ENCODE measurements around the gene NELL2. TPM values are rescaled to one million over a fixed set of nuclear protein-coding genes. Genes with fewer than 3 reads are reported as not detected.

The NELL2 gene
- polyA plus RNA-seq, 2 donors = 0.44 to 0.63 TPM

DNA sequence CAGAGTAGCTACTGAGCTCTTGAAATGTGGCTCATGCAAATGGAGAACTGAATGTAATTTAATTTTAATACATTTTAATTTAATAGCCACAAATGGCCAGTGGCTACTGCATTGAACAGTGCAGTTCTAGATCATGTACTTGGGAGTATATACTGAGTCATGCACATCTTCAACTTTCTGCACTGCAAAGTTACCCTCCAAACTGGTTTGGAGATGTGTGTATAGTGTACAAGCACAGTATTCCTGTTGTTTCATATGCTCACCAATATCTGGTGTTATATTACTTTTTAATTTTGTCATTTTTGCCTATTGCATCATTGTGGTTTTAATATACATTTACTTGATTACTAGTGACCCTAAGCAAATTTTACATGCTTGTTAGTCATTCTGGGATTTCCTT, 372.8 kb downstream of the NELL2 start:
- Histone ChIP-seq H3K9me3 (ENCODE audit: control insufficient read depth in 2 of 2, insufficient read depth in 1 of 2, low read depth in 1 of 2, low read length in 1 of 2) (no peaks in the 10 kb centered on the region), H3K27me3 (ENCODE audit: control insufficient read depth in 1 of 2, insufficient read depth in 2 of 2, low read length in 2 of 2) (no peaks in the 10 kb centered on the region), H3K4me3 (ENCODE audit: low read depth in 1 of 2, low read length in 2 of 2) (no peak overlapping the region), H3K4me1 (ENCODE audit: control insufficient read depth in 2 of 2, insufficient read depth in 2 of 2, low read length in 1 of 2) (no peaks in the 10 kb centered on the region), H3K36me3 (ENCODE audit: control insufficient read depth in 2 of 2, insufficient read depth in 2 of 2, low read length in 1 of 2) (no peaks in the 10 kb centered on the region), H3K27ac (ENCODE audit: low read depth in 2 of 2, low read length in 1 of 2) (no peak overlapping the region)

DNA sequence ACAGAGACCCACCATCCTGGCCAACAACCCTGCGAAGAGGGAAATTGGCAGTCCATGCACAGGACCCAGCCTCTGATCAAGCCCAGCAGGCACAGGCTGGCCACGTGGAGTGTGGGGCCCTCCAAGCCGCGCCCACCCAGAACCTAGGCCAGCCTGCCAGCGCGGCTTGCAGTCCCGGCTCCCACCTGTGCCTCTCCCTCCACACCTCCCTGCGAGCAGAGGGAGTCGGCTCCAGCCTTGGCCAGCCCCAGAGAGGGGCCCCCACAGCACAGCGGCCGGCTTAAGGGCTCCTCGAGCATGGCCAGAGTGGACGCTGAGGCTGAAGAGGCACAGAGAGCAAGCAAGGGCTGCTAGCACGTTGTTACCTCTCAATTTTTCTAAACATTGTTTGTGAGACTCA, 373.4 kb downstream of the NELL2 start:
- no peaks in the 10 kb centered on the region for H3K9me3 ChIP-seq (ENCODE audit: control insufficient read depth in 2 of 2, insufficient read depth in 1 of 2, low read depth in 1 of 2, low read length in 1 of 2)
- no peaks in the 10 kb centered on the region for H3K27me3 ChIP-seq (ENCODE audit: control insufficient read depth in 1 of 2, insufficient read depth in 2 of 2, low read length in 2 of 2)
- H3K27ac ChIP-seq (ENCODE audit: low read depth in 2 of 2, low read length in 1 of 2) = no peak overlapping the region
- WGBS, 2 donors = 81 to 82% methylated on average over 14 of the region's 14 CpGs
- H3K4me3 ChIP-seq (ENCODE audit: low read depth in 1 of 2, low read length in 2 of 2) = no peak overlapping the region
- H3K36me3 ChIP-seq (ENCODE audit: control insufficient read depth in 2 of 2, insufficient read depth in 2 of 2, low read length in 1 of 2) = no peaks in the 10 kb centered on the region
- no peaks in the 10 kb centered on the region for H3K4me1 ChIP-seq (ENCODE audit: control insufficient read depth in 2 of 2, insufficient read depth in 2 of 2, low read length in 1 of 2)

DNA sequence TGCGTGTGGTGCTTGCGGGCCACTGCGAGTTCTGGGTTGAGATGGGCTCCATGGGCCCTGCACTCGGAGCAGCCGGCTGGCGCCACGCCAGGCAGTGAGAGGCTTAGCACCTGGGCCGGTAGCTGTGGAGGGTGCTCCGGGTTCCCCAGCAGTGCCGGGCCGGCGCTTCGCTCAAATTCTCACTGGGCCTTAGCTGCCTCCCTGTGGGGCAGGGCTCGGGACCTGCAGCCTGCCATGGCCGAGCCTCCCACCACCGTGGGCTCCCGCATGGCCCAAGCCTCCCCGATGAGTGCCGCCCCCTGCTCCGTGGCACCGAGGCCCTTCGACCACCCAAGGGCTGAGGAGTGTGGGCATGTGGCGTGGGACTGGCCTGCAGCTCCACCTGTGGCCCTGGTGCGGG, 375.7 kb downstream of the NELL2 start:
- Histone ChIP-seq H3K9me3 (ENCODE audit: control insufficient read depth in 2 of 2, insufficient read depth in 1 of 2, low read depth in 1 of 2, low read length in 1 of 2) (no peaks in the 10 kb centered on the region), H3K27ac (ENCODE audit: low read depth in 2 of 2, low read length in 1 of 2) (no peak overlapping the region), H3K4me1 (ENCODE audit: control insufficient read depth in 2 of 2, insufficient read depth in 2 of 2, low read length in 1 of 2) (no peaks in the 10 kb centered on the region), H3K27me3 (ENCODE audit: control insufficient read depth in 1 of 2, insufficient read depth in 2 of 2, low read length in 2 of 2) (no peaks in the 10 kb centered on the region), H3K36me3 (ENCODE audit: control insufficient read depth in 2 of 2, insufficient read depth in 2 of 2, low read length in 1 of 2) (no peaks in the 10 kb centered on the region), H3K4me3 (ENCODE audit: low read depth in 1 of 2, low read length in 2 of 2) (no peak overlapping the region)
- WGBS, 2 donors = 96 to 97% methylated on average over 24 of the region's 24 CpGs

DNA sequence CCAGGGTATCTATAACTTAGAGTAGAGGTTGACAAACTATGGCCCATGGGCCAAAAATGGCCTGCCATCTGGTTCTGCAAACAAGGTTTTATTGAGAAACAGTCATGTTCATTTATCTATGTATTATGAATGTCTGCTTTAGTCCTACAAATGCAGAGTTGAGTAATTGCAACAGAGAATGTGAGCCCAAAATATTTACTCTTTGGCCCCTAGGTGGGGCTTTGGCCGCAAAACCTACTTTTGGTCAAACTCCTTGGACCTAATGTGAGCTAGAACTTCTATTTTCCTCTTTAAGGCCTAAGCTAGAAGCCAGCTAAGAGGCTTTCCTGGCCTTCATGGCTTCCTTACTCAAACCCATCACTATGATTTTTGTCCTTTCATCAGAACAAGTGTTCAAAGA, 379.1 kb downstream of the NELL2 start:
- H3K9me3 ChIP-seq (ENCODE audit: control insufficient read depth in 2 of 2, insufficient read depth in 1 of 2, low read depth in 1 of 2, low read length in 1 of 2) = no peaks in the 10 kb centered on the region

DNA sequence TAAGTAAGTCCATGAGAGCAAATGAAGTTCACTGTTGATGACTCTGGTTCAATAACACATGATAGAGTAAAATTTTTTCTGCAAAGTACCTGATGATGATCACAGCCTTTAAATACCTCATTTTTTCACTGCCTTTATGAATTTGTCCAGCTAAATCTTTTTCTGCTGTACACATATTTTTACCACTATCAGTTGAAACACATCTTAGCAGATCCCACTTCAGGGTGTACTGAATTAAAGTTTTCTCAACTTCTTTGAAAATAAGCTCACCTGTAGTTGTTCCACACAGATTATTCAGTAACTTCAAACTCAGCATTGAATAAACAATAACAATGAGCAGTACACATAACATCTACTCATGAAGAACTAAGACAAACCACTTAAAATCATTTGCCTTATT, 385.9 kb downstream of the NELL2 start:
- H3K27ac ChIP-seq (ENCODE audit: low read depth in 2 of 2, low read length in 1 of 2) = no peak overlapping the region
- no peak overlapping the region for H3K4me3 ChIP-seq (ENCODE audit: low read depth in 1 of 2, low read length in 2 of 2)
- no peaks in the 10 kb centered on the region for H3K9me3 ChIP-seq (ENCODE audit: control insufficient read depth in 2 of 2, insufficient read depth in 1 of 2, low read depth in 1 of 2, low read length in 1 of 2)
- no peaks in the 10 kb centered on the region for H3K4me1 ChIP-seq (ENCODE audit: control insufficient read depth in 2 of 2, insufficient read depth in 2 of 2, low read length in 1 of 2)
- no peaks in the 10 kb centered on the region for H3K36me3 ChIP-seq (ENCODE audit: control insufficient read depth in 2 of 2, insufficient read depth in 2 of 2, low read length in 1 of 2)
- H3K27me3 ChIP-seq (ENCODE audit: control insufficient read depth in 1 of 2, insufficient read depth in 2 of 2, low read length in 2 of 2) = no peaks in the 10 kb centered on the region

More for the DNA sequence above, 379.1 kb downstream of the NELL2 start:
- Histone ChIP-seq H3K27ac (ENCODE audit: low read depth in 2 of 2, low read length in 1 of 2) (no peak overlapping the region), H3K4me3 (ENCODE audit: low read depth in 1 of 2, low read length in 2 of 2) (no peak overlapping the region), H3K4me1 (ENCODE audit: control insufficient read depth in 2 of 2, insufficient read depth in 2 of 2, low read length in 1 of 2) (no peaks in the 10 kb centered on the region), H3K27me3 (ENCODE audit: control insufficient read depth in 1 of 2, insufficient read depth in 2 of 2, low read length in 2 of 2) (no peaks in the 10 kb centered on the region), H3K36me3 (ENCODE audit: control insufficient read depth in 2 of 2, insufficient read depth in 2 of 2, low read length in 1 of 2) (no peaks in the 10 kb centered on the region)
- 86 to 97% methylated on average over 1 of the region's 1 CpG for WGBS, 2 donors

DNA sequence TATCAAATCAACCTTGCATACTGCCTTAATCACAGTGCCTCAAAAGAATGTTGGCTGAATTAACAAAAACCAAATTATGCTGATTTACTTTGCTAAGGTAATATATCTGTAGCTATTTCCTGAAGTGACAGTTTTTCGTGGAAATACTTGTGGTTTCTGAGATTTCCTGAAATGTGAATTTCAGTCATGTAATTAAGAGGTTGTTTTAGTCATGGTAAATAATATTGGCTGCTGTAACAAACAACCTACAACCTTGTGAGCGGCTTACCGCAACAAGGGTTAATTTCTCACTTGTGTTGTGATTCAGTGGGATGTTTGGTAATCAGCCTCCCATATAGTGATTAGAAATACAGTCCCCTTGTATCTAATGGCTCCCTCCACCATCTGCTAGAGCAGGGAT, 387.9 kb downstream of the NELL2 start:
- Histone ChIP-seq H3K9me3 (ENCODE audit: control insufficient read depth in 2 of 2, insufficient read depth in 1 of 2, low read depth in 1 of 2, low read length in 1 of 2) (no peaks in the 10 kb centered on the region), H3K27me3 (ENCODE audit: control insufficient read depth in 1 of 2, insufficient read depth in 2 of 2, low read length in 2 of 2) (no peaks in the 10 kb centered on the region), H3K27ac (ENCODE audit: low read depth in 2 of 2, low read length in 1 of 2) (no peak overlapping the region), H3K36me3 (ENCODE audit: control insufficient read depth in 2 of 2, insufficient read depth in 2 of 2, low read length in 1 of 2) (no peaks in the 10 kb centered on the region), H3K4me3 (ENCODE audit: low read depth in 1 of 2, low read length in 2 of 2) (no peak overlapping the region), H3K4me1 (ENCODE audit: control insufficient read depth in 2 of 2, insufficient read depth in 2 of 2, low read length in 1 of 2) (no peaks in the 10 kb centered on the region)
- 81 to 82% methylated on average over 3 of the region's 3 CpGs for WGBS, 2 donors

DNA sequence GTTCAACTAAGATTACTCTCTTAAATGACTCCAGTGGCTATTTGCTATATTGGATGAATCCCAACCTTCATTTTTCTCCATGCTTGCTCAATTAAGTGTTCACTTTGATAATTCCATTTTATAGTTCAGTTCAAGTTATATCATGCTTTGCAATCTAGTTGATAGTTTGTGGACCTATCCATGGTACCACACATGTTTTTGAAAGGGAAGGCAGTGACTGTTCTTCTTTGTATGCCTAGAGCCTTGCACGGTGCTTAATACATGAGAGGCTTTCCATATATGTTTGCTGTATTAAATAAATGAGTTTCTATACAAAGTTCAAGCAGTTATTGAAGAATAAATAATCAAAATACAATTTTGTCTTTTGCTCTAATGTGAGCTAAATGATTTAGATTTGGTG, 391.3 kb downstream of the NELL2 start:
- no peaks in the 10 kb centered on the region for H3K4me1 ChIP-seq (ENCODE audit: control insufficient read depth in 2 of 2, insufficient read depth in 2 of 2, low read length in 1 of 2)
- no peak overlapping the region for H3K4me3 ChIP-seq (ENCODE audit: low read depth in 1 of 2, low read length in 2 of 2)
- 77 to 91% methylated on average over 1 of the region's 1 CpG for WGBS, 2 donors
- no peaks in the 10 kb centered on the region for H3K27me3 ChIP-seq (ENCODE audit: control insufficient read depth in 1 of 2, insufficient read depth in 2 of 2, low read length in 2 of 2)
- no peak overlapping the region for H3K27ac ChIP-seq (ENCODE audit: low read depth in 2 of 2, low read length in 1 of 2)
- no peaks in the 10 kb centered on the region for H3K36me3 ChIP-seq (ENCODE audit: control insufficient read depth in 2 of 2, insufficient read depth in 2 of 2, low read length in 1 of 2)
- H3K9me3 ChIP-seq (ENCODE audit: control insufficient read depth in 2 of 2, insufficient read depth in 1 of 2, low read depth in 1 of 2, low read length in 1 of 2) = no peaks in the 10 kb centered on the region

DNA sequence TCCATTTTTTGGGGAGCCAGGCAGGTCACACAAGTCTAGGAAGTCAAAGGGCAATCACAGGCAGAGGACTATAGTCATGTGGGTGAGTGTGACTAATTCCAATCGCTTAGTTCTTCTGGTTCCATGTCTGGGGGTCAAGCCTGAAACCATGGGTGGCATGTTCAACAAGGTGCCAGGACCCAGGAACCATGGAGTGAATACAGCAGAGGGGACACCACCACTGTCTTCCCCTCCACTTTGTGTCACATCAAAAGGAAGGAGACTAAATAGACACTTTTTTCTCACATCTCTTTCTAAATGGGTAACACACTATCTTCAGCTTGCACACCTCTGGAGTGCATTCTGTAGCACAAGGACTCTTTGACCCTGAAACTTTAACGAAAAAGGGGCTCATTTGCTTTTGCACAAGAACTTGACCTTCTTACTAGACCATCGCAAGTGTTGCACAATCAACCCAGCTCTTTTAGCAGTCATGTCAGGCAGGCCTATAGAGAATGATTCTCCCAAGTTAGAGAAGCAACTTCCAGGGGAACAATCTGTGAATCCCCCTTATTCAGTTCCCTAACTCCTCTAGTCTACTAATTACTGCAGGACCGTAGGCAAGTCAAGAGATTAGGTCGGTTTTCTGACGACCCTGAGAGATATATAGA, 398.7 kb downstream of the NELL2 start:
- 84 to 87% methylated on average over 6 of the region's 6 CpGs for WGBS, 2 donors
- H3K4me1 ChIP-seq (ENCODE audit: control insufficient read depth in 2 of 2, insufficient read depth in 2 of 2, low read length in 1 of 2) = no peaks in the 10 kb centered on the region
- H3K27ac ChIP-seq (ENCODE audit: low read depth in 2 of 2, low read length in 1 of 2) = no peak overlapping the region
- no peaks in the 10 kb centered on the region for H3K27me3 ChIP-seq (ENCODE audit: control insufficient read depth in 1 of 2, insufficient read depth in 2 of 2, low read length in 2 of 2)
- no peaks in the 10 kb centered on the region for H3K36me3 ChIP-seq (ENCODE audit: control insufficient read depth in 2 of 2, insufficient read depth in 2 of 2, low read length in 1 of 2)
- peaks cover 3 to 15% of the 10 kb centered on the region in 2 donors for H3K9me3 ChIP-seq (ENCODE audit: control insufficient read depth in 2 of 2, insufficient read depth in 1 of 2, low read depth in 1 of 2, low read length in 1 of 2)
- no peak overlapping the region for H3K4me3 ChIP-seq (ENCODE audit: low read depth in 1 of 2, low read length in 2 of 2)

DNA sequence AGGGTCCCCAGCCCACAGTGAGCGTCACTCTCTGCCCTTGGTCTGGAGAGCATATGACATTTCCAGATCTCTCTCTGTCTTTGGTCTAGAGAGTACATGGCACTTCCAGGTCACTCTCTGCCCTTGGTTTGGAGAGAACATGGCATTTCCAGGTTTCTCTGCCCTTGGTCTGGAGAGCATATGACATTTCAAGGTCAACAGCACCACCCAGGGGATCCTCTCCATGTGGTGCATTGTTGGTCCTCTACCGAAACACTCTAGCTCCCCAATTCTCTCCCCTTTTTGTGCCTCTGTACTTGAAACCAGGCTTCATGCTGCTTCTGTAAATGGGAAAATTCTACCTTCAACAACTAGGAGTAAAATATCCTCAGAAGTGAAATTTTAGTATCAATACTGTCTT, 399.4 kb downstream of the NELL2 start:
- Histone ChIP-seq H3K9me3 (ENCODE audit: control insufficient read depth in 2 of 2, insufficient read depth in 1 of 2, low read depth in 1 of 2, low read length in 1 of 2) (peaks cover 3 to 15% of the 10 kb centered on the region in 2 donors), H3K27me3 (ENCODE audit: control insufficient read depth in 1 of 2, insufficient read depth in 2 of 2, low read length in 2 of 2) (no peaks in the 10 kb centered on the region), H3K27ac (ENCODE audit: low read depth in 2 of 2, low read length in 1 of 2) (no peak overlapping the region), H3K4me3 (ENCODE audit: low read depth in 1 of 2, low read length in 2 of 2) (no peak overlapping the region), H3K36me3 (ENCODE audit: control insufficient read depth in 2 of 2, insufficient read depth in 2 of 2, low read length in 1 of 2) (no peaks in the 10 kb centered on the region), H3K4me1 (ENCODE audit: control insufficient read depth in 2 of 2, insufficient read depth in 2 of 2, low read length in 1 of 2) (no peaks in the 10 kb centered on the region)
- 85 to 94% methylated on average over 2 of the region's 2 CpGs for WGBS, 2 donors

DNA sequence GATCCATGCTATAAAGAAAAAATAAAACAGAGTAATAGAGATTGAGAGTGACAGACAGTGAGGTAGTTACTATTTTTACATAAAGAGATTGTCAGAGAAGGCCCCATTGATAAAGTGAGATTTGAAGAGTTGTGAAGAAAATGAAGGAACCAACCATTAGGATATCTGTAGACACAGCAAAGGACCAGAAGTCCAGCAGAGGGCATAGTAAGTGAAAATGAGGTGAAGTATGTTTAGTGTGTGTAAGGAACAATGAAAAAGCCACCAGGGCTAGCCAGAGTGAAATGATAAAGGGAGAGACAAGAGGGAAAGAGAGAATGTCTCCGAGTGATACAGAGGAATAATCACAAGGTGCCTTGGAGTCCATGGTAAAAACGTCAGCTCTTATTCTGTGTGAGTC, 411.0 kb downstream of the NELL2 start:
- no peak overlapping the region for H3K4me3 ChIP-seq (ENCODE audit: low read depth in 1 of 2, low read length in 2 of 2)
- H3K4me1 ChIP-seq (ENCODE audit: control insufficient read depth in 2 of 2, insufficient read depth in 2 of 2, low read length in 1 of 2) = no peaks in the 10 kb centered on the region

More for the DNA sequence above, 411.0 kb downstream of the NELL2 start:
- H3K27ac ChIP-seq (ENCODE audit: low read depth in 2 of 2, low read length in 1 of 2) = no peak overlapping the region
- 79 to 88% methylated on average over 2 of the region's 2 CpGs for WGBS, 2 donors
- no peaks in the 10 kb centered on the region for H3K36me3 ChIP-seq (ENCODE audit: control insufficient read depth in 2 of 2, insufficient read depth in 2 of 2, low read length in 1 of 2)
- no peaks in the 10 kb centered on the region for H3K27me3 ChIP-seq (ENCODE audit: control insufficient read depth in 1 of 2, insufficient read depth in 2 of 2, low read length in 2 of 2)
- H3K9me3 ChIP-seq (ENCODE audit: control insufficient read depth in 2 of 2, insufficient read depth in 1 of 2, low read depth in 1 of 2, low read length in 1 of 2) = no peaks in the 10 kb centered on the region
